ENCODE measurements around the gene PI16.
"Not testable (repeated sequence)": the region's sequence is repeated elsewhere in the genome, so short reads cannot be mapped to it uniquely, and the experiment has no call there.

Gene PI16

GRCh38 chr6:36946526-36946925 is 8.0 kb upstream of the PI16 start:
- H3K27ac ChIP-seq, result no peak overlapping the region
- no peak for TF ChIP-seq CTCF (IDR thresholded peaks at IDR 0.05)
- no peak for TF ChIP-seq ZFX (IDR thresholded peaks at IDR 0.05; ENCODE audit: borderline replicate concordance)

GRCh38 chr6:36947570-36948351 is 6.8 kb upstream of the PI16 start:
- no peak overlapping the region for H3K27ac ChIP-seq
- TF ChIP-seq ZFX (IDR thresholded peaks at IDR 0.05; ENCODE audit: borderline replicate concordance) (no peak), CTCF (IDR thresholded peaks at IDR 0.05) (no peak)

GRCh38 chr6:36949076-36949475 is 5.5 kb upstream of the PI16 start:
- not testable (repeated sequence) for H3K27ac ChIP-seq

GRCh38 chr6:36949636-36950035 is 4.9 kb upstream of the PI16 start:
- H3K27ac ChIP-seq, result no peak overlapping the region
- no peak for TF ChIP-seq ZFX (IDR thresholded peaks at IDR 0.05; ENCODE audit: borderline replicate concordance)
- TF ChIP-seq CTCF (IDR thresholded peaks at IDR 0.05), result no peak

DNA sequence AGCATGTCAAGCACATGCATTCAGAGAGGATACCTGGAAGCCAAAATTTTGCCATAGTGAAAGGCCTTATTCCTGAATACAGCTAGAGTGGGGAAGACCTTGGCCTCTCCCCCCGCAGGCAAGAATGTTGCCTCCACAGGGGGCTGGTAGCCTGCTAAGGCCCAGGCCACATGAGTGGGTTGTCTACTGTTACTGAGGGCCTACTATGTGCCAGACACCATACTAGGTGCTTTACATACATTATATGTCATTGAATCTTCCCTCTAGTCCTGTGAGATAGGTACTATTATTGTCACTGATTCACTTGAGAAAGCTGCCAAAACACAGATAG is 642 bp upstream of the PI16 start:
- no peak overlapping the region for H3K27ac ChIP-seq
- TF ChIP-seq ZFX (IDR thresholded peaks at IDR 0.05; ENCODE audit: borderline replicate concordance) (no peak), CTCF (IDR thresholded peaks at IDR 0.05) (no peak)

DNA sequence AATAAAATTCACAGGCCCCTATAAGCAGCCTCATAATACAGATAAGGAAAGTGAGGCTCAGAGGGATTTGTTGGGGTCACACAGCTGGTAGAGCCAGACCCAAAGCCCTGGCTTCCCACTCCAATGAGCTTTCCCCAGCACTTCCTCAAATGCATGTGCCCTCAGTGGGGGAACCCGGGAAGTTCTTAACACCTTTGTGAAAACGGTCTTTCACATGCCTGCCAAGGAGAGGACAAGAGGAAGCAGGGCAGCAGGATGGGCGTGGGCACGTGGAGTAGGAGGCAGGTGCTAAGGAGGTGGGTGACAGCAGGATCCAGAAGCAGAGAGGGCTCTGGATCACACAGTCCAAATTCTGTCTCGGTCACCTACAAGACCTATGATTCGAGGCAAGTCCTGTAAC is 598 bp downstream of the PI16 start:
- TF ChIP-seq CTCF (IDR thresholded peaks at IDR 0.05) (no peak), ZFX (IDR thresholded peaks at IDR 0.05; ENCODE audit: borderline replicate concordance) (no peak)
- no peak overlapping the region for H3K27ac ChIP-seq

DNA sequence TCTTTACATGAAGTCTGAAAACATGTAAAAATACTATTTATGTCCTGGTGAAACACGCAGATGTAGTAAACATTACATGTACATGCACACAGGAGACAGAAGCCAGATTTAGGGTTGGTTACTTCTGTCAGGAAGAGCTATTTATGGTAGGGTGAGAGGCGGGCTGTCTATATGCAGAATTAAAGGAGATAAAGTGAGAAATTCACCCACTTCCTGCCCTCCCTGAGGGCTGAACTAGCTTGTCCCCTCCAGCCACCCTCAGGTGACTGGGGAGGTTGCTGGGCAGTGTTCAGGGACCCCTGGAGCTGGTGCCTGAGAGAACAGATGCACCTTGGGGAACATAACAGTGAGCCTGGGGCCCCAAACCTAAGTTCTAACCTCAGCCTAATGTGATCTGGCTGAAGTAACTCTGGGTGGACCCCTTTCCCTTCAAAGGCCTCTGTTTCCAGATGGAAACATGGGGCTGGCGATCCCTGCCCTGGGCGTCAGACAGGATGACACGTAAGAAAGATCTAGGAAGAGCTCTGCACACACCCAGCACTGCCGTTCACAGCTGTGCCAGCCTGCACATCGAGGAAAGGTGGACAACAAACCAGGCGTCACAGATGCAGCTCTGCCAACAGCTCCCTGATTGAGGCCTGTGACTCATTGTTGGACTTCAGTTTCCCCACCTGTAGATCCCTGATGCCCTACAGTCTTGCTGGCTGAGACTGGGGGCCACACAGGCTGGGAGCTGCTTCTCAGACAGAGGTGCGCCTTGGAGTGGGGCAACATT is 1.3 kb downstream of the PI16 start:
- H3K27ac ChIP-seq, result no peak overlapping the region
- no peak for TF ChIP-seq CTCF (IDR thresholded peaks at IDR 0.05)

Measured in 22Rv1 (cell line).